Measurements from ENCODE around the gene RAX.

Gene RAX

GRCh38 chr18:59220164-59220783, 53.0 kb downstream of the RAX start:
- DNase-seq (ENCODE audit: low read depth), result no peak

DNA sequence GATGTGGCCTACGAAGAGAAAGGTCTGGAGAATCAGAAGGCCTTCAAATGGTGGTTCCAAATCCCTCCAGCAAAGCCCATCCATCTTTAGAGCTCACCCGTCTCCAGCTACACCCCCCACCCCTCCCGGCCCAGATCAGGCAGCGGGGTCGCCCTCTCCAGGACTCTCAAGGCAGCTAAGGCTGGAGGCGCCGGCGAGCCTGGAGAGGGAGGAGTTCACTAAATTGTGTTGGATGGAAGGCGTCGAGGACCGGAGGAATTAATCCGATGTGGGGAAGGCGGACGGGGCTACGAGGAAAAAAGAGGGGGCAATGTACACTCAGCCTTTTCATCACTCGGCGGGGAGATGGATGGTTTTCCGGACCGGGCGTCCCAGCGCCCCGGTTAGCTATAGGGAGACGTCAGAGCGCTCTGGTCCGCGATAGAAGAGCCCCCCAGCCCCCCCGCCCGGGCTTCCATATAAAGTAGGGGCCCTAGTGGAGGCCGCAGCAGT, 53.5 kb downstream of the RAX start, which contains the start of gene GRP:
Gene GRP, plus strand, starts transcription at position 487 of the 492 bp plus-strand sequence. CDS start 108 bp downstream, outside the sequence.
- no peak for TF ChIP-seq CTCF (conservative IDR thresholded peaks at IDR 0.05; ENCODE audit: low read length)
- peak within 1 kb of the TSS; percentile 53 for H3K4me3 ChIP-seq (ENCODE audit: low read length)
- DNase-seq (ENCODE audit: low read depth), result no peak

More at GRCh38 chr18:59220164-59220783, 53.0 kb downstream of the RAX start:
- TF ChIP-seq CTCF (conservative IDR thresholded peaks at IDR 0.05; ENCODE audit: low read length), result no peak
- peak overlapping the region; percentile 53 for H3K4me3 ChIP-seq (ENCODE audit: low read length)

- no peak for DNase-seq (ENCODE audit: low read depth)
- H3K4me3 ChIP-seq (ENCODE audit: low read length), result no peak overlapping the region
- TF ChIP-seq CTCF (conservative IDR thresholded peaks at IDR 0.05; ENCODE audit: low read length), result no peak
Observed at GRCh38 chr18:59218018-59218417, 55.2 kb downstream of the RAX start.

Data from AG10803 (cell line).